MV-4-11 (cell line): Measurements from ENCODE around the gene CCDC116.
"Not testable (repeated sequence)": the region's sequence is repeated elsewhere in the genome, so short reads cannot be mapped to it uniquely, and the experiment has no call there.

Experiments
- DNase-seq: peaks from one replicate; lab custom pipeline; 2025; lab: John Stamatoyannopoulos, UW

The CCDC116 gene

DNA sequence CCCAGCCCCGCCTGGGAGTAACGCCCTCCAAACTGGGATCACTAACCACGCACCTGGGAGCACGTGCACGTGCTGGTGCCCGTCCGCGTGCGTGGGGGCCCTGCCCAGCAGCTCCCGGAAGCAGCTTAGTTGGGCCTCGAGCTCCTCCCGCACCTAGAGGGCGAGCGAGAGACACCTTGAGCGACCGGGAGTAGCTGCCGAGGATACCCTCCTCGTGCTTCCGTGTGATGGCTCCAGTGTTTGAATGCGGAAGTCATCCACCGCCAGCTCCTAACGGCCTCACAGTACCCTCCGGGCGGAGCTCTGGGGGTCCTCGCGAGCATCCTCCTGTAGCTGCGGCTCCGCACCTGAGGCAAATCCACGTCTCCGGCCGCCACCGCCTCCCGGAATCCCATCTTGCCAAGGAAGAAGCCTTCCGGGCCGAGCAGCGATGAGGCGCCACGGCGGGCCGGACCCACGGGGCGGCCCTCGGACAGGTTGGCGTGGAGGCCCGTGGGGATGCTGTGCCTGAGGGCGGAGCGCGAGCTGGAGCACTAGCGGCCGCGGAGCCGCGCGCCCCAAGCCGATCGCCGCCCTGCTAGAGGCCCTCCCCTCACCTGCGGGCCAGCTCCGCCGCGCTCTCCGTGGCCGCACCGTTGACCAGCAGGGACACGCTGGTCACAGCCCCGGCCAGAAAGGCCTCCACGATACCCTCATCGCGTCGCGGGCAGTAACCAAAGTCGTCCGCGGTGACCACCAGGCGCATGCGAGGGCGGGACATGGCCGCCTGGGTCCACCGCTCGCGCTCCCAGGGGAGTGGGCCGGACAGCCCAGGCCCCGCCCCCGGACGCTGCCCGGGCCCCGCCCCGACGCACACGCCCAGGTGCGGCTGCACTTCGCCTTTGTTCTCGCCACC is 3.1 kb upstream of the CCDC116 start, which contains the start of gene YDJC:
YDJC (minus strand) TSS at position 768 of the 895 bp plus-strand sequence; CDS start at position 760, 8 bp downstream.
- DNase-seq: peak; percentile 93

DNA sequence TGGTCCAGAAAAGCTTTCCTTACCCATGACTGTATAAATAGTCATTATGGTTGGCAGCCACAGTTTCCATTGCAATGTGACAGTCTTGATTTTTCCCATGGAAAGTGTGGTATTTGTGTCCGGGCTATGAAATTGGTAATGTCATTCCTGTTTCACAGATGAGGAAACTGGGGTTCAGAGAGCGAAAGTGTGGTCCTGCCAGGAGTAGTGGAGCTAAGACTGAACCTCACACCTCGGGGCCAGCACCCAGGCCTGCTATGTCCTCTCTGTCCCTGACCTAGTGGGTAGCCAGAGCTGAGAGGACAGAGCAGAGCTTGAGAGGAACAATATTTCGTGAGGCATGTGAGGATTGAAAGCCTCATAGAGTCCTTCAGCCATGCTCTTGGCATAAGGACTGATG is 1.5 kb upstream of the CCDC116 start:
- DNase-seq: no peak

- DNase-seq: no peak
These were observed 371 bp downstream of the CCDC116 start for GRCh38 chr22:21632931-21633330.

DNA sequence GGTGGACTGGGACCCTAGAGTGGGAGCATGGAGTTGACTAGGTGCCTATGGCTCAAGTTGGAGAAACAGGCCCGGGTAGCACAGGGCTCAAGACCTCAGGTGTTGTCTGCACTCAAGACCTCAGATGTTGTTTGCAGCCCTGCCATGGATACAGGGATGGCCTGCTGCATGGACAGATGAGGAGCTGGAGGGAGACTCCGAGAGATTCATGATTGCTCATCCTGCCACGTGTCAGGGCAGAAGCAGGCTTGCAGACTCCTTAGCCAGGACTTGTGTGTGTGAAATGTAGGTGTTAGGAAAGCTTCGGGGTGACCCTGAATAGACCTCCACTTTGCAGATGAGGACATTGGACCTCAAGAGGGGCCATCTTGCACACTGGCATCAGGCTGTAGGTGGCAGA is 921 bp downstream of the CCDC116 start:
- DNase-seq: no peak

DNA sequence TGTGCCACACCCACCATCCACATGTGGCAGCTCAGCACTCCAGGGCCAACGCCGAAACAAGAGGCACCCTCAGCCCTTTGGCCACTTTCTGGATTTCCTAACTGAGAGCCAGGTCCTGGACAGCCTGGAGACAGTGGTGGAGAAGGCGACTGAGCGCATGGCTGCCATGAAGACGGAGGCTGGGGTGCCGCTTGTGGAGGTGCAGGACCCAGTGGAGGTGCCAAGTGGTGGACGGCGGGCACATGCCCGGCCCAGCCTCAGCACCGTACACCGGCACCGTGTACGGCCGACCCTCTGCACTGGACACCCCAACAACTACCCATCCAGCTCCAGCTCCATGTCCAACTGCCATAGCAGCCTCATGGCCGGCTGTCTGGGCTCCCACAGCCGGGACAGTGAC is 1.5 kb downstream of the CCDC116 start:
- no peak for DNase-seq

- DNase-seq: no peak
These were observed 2.3 kb downstream of the CCDC116 start for GRCh38 chr22:21634844-21635243.

GRCh38 chr22:21635771-21636510 is 3.4 kb downstream of the CCDC116 start:
- no peak for DNase-seq

- DNase-seq: no peak
These were observed 4.2 kb downstream of the CCDC116 start for GRCh38 chr22:21636629-21637218.

DNA sequence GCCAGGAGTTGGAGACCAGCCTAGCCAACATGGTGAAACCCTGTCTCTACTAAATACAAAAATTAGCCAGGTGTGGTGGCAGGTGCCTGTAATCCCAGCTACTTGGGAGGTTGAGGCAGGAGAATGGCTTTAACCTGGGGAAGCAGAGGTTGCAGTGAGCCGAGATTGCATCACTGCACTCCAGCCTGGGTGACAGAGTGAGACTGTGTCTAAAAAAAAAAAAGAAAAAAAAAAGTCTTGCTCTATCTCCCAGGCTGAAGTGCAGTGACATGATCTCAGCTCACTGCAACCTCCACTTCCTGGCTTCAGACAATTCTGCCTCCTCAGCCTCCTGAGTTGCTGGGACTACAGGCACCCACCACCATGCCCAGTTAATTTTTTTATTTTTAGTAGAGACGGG is 4.9 kb downstream of the CCDC116 start:
- DNase-seq: peak; percentile 36

- DNase-seq: no peak
These were observed 6.8 kb downstream of the CCDC116 start for GRCh38 chr22:21639359-21639758.

DNA sequence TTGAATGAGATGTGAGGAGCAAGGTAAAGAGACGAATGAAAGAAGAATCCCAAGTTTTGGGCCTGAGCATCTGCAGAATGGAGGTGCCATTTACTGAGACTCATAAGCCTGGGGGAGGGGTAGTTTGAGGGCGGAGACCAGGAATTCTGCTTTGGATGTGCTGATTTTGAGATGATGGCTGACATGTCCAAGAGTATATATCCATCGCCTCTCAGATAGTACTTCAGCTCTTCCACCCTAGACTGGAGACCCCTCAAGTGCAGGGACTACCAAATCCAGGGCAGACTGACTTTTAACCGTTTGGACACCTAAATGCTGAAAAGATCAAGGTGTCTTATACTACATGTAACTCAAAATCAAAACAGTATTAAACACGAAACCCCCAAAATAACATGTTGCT is 8.2 kb downstream of the CCDC116 start:
- no peak for DNase-seq

- peak; percentile 28 for DNase-seq
These were observed 8.8 kb downstream of the CCDC116 start for GRCh38 chr22:21641417-21641788.

DNA sequence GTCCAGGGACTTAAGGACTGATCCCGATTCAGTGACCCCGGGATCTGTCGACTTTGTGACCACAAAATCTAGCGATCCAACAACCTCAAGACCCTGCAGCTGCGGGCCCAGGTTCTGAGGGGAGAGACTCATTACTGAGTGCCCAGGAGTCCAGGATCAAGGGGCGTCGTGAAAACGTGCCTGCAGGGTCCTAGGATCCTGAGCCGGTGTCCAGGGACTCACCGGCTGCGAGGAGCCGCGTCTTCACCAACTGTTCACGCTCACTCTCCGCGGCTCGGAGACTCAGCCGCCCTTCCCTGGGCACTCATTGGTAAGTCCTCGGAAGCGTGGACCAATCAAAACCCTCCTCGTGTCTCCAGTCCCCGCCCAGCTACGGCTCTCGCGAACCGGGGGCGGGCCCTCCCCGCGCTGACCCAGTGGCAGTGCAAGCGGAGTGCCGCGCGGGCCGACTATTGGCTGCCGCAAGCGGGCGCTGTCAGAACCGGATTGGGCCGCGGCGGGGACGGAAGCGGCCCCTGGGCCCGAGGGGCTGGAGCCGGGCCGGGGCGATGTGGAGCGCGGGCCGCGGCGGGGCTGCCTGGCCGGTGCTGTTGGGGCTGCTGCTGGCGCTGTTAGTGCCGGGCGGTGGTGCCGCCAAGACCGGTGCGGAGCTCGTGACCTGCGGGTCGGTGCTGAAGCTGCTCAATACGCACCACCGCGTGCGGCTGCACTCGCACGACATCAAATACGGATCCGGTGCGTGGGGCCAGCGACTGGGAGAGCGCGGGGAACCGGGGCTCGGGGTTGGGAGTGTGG is 9.4 kb downstream of the CCDC116 start, which contains the start of gene SDF2L1:
SDF2L1 (plus strand) TSS at position 514 of the 795 bp plus-strand sequence; CDS start at position 549, 35 bp downstream.
- DNase-seq: peak; percentile 98

- DNase-seq: peak; percentile 58
These were observed 10.3 kb downstream of the CCDC116 start for GRCh38 chr22:21642584-21643448.

DNA sequence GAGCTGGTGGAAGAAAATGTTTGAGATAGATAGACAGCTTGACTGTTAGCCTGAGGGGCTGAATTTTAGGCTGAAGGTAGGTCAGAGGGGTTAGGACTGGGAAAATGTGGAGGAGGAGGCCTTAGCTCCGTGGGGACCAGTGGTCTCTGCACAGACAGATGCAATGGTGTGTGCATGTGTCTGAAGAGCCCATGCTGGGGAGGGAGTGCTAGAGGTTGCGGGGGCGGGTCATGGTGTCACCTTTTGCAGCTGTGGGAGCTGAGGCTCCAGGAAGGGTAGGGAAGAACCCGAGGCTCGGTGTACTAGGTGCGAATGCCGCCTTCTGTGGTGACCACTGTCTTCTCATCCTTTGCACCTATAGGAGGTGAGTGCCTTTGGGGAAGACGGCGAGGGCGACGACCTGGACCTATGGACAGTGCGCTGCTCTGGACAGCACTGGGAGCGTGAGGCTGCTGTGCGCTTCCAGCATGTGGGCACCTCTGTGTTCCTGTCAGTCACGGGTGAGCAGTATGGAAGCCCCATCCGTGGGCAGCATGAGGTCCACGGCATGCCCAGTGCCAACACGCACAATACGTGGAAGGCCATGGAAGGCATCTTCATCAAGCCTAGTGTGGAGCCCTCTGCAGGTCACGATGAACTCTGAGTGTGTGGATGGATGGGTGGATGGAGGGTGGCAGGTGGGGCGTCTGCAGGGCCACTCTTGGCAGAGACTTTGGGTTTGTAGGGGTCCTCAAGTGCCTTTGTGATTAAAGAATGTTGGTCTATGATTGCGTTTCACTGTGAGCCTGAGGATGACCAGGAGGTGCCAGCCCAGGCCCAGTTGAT is 11.2 kb downstream of the CCDC116 start:
- no peak for DNase-seq

DNA sequence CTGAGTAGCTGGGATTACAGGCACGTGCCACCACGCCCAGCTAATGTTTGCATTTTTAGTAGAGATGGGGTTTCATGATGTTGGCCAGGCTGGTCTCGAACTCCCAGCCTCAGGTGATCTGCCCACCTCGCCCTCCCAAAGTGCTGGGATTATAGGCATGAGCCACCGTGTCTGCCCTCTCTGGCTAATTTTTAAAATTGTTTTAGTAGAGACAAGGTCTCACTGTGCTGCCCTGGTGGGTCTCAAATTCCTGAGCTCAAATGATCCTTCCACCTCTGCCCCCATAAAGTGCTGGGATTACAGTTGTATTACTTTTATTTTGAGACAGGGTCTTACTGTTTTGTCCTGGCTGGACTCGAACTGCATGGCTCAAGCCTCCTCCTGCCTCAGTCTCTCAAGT is 13.0 kb downstream of the CCDC116 start:
- DNase-seq: not testable (repeated sequence)

DNA sequence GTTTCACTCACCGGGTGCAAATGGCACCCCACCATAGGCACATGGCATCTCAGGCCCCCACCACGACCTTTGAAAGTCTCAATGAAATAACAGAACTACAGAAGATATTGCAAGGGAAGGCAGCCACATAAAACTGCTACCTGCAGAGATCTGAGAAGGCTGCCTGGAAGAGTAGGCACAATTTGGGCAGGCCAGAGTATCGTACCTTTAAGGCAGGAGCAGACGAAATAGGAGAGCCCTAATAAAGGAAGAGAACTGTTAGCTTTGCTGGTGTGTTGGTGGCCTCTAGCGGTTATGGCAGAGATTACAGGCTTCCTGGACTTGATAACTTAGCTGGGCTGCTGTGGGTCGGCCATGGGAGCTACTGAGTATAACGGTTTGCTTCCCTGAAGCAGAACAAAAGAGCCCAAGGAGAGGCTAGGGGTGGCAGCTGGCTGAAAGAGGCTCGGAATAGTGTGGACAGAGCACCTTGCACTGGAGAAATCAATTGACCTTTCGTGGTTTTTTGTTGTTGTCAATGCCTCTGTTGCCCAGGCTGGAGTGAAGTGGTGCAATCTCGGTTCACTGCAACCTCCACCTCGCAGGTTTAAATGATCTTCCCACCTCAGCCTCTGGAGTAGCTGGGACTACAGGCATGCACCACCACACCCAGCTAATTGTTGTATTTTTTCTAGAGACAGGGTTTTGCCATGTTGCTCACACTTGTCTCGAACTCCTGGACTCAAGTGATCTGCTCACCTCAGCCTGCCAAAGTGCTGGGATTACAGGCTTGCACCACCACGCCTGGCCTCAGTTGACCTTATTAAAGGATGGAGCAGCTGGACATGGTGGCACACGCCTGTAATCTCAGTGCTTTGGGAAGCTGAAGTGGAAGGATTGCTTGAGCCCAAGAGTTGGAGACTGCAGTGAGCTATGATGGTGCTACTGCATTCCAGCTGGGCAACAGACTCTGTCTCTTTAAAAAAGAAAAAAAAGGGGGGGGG is 14.3 kb downstream of the CCDC116 start:
- DNase-seq: peak; percentile 64

- no peak for DNase-seq
These were observed 17.7 kb downstream of the CCDC116 start for GRCh38 chr22:21650280-21650679.
